H1 (cell line): Measurements from ENCODE around the gene SLCO2A1.

Experiments
- CBX8 ChIP-seq: fragments of 300-800, 300-1000 bp; sonication (generic); IDR thresholded peaks from 2 replicates; pipeline ENCODE4 v1.7.1; 2016; ENCODE audit warnings: low read depth, low read length, borderline replicate concordance
- CREB1 ChIP-seq: IDR thresholded peaks from 2 replicates; pipeline ENCODE4 v1.6.1; 2012; ENCODE audit warnings: inconsistent platforms
- EP300 ChIP-seq, 2 experiments: IDR thresholded peaks; 1 replicate in 1 of 2; 2 replicates in 1 of 2; pipeline ENCODE4 v1.6.1; 2011 to 2012; ENCODE audit warnings: low read depth in 2 of 2, low read length in 2 of 2, mild to moderate bottlenecking in 2 of 2, borderline replicate concordance in 1 of 2, inconsistent platforms in 1 of 2, moderate library complexity in 1 of 2
- HDAC6 ChIP-seq: IDR thresholded peaks from one replicate; pipeline ENCODE4 v1.7.1; 2012; ENCODE audit warnings: low read depth, mild to moderate bottlenecking, inconsistent platforms, low read length, moderate library complexity
- MAFK ChIP-seq: IDR thresholded peaks from 2 replicates; pipeline ENCODE4 v1.6.1; 2012; ENCODE audit warnings: low read depth, mild to moderate bottlenecking, improper control_type of control experiment, low read length
- RBBP5 ChIP-seq: IDR thresholded peaks from 2 replicates; pipeline ENCODE4 v1.7.1; 2012; ENCODE audit warnings: low read depth, mild to moderate bottlenecking, inconsistent platforms, low read length, moderate library complexity, borderline replicate concordance
- RXRA ChIP-seq: IDR thresholded peaks from 2 replicates; pipeline ENCODE4 v1.6.1; 2011; ENCODE audit warnings: low read depth, mild to moderate bottlenecking, low read length, moderate library complexity; ENCODE audit not compliant: insufficient read depth
- SIN3A ChIP-seq, 2 experiments: IDR thresholded peaks in 1 of 2; conservative IDR thresholded peaks in 1 of 2; 2 replicates each; pipeline ENCODE4 v1.6.1; 2011 to 2012; ENCODE audit warnings: low read length in 2 of 2, improper control_type of control experiment in 1 of 2, low read depth in 1 of 2, mild to moderate bottlenecking in 1 of 2
- SRF ChIP-seq: IDR thresholded peaks from 2 replicates; pipeline ENCODE4 v1.6.1; 2011; ENCODE audit warnings: mild to moderate bottlenecking, low read depth, low read length, moderate library complexity
- TAF1 ChIP-seq: IDR thresholded peaks from 2 replicates; pipeline ENCODE4 v1.6.1; 2011; ENCODE audit warnings: mild to moderate bottlenecking, low read depth, low read length
- TF ChIP-seq, protein P1 (sequence below), 3 experiments: IDR thresholded peaks; 1 replicate in 2 of 3; 2 replicates in 1 of 3; pipeline versions ENCODE4 v1.5.1 to v1.6.1; 2011; ENCODE audit warnings: low read length in 3 of 3, mild to moderate bottlenecking in 3 of 3, inconsistent platforms in 2 of 3, low read depth in 1 of 3, moderate library complexity in 1 of 3; ENCODE audit not compliant: insufficient read depth in 1 of 3; ENCODE audit errors: control extremely low read depth in 1 of 3
- TF ChIP-seq, protein P2 (sequence below): IDR thresholded peaks from 2 replicates; pipeline ENCODE4 v1.6.1; 2011; ENCODE audit warnings: low read length, improper control_type of control experiment

DNA sequence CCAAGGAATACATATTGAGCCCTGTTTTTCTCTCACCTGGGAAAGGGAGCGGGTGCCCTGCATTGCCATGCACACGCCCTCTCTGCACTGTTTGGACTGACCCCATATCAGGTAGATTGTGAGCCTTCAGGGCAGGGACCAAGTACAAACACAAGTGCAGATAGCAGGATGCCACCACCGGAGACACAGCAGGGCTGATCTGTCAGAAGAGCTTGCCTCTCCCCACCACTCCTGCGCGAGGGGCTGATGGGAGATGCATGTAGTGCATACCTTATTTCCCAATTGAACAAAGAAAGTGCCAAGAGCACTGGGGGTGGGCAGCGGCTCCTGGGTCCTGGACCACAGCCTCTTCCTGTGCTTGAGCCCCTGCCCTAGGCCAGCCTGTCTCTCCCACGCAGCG is 9.0 kb upstream of the SLCO2A1 start:
- TF ChIP-seq, protein P1, sequence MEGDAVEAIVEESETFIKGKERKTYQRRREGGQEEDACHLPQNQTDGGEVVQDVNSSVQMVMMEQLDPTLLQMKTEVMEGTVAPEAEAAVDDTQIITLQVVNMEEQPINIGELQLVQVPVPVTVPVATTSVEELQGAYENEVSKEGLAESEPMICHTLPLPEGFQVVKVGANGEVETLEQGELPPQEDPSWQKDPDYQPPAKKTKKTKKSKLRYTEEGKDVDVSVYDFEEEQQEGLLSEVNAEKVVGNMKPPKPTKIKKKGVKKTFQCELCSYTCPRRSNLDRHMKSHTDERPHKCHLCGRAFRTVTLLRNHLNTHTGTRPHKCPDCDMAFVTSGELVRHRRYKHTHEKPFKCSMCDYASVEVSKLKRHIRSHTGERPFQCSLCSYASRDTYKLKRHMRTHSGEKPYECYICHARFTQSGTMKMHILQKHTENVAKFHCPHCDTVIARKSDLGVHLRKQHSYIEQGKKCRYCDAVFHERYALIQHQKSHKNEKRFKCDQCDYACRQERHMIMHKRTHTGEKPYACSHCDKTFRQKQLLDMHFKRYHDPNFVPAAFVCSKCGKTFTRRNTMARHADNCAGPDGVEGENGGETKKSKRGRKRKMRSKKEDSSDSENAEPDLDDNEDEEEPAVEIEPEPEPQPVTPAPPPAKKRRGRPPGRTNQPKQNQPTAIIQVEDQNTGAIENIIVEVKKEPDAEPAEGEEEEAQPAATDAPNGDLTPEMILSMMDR (IDR thresholded peaks at IDR 0.05; ENCODE audit: control extremely low read depth in 1 of 3, insufficient read depth in 1 of 3, low read depth in 1 of 3, low read length in 3 of 3): no peak
- no peak for TF ChIP-seq EP300 (IDR thresholded peaks at IDR 0.05; ENCODE audit: borderline replicate concordance in 1 of 2, low read depth in 2 of 2, low read length in 2 of 2)
- TF ChIP-seq MAFK: no peak
- TF ChIP-seq RBBP5: no peak
- TF ChIP-seq CBX8: no peak
- TF ChIP-seq SIN3A (conservative IDR thresholded peaks at IDR 0.05 in 1 of 2, IDR thresholded peaks at IDR 0.05 in 1 of 2; ENCODE audit: low read depth in 1 of 2, low read length in 2 of 2): no peak
- no peak for TF ChIP-seq CREB1
- TF ChIP-seq, protein P2, sequence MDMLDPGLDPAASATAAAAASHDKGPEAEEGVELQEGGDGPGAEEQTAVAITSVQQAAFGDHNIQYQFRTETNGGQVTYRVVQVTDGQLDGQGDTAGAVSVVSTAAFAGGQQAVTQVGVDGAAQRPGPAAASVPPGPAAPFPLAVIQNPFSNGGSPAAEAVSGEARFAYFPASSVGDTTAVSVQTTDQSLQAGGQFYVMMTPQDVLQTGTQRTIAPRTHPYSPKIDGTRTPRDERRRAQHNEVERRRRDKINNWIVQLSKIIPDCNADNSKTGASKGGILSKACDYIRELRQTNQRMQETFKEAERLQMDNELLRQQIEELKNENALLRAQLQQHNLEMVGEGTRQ: no peak
- no peak for TF ChIP-seq TAF1
- TF ChIP-seq RXRA: no peak
- no peak for TF ChIP-seq SRF
- no peak for TF ChIP-seq HDAC6
